ENCODE results near the gene CTNNA2. TPM values are rescaled to one million over a fixed set of nuclear protein-coding genes. Genes with fewer than 3 reads are reported as not detected.

Gene CTNNA2
- total and polyA plus RNA-seq, 9 of the 15 experiments (the other 6 are each of a cell fraction or from before 2014, with no cell fraction given): 0.03 to 0.40 (median 0.15) TPM

DNA sequence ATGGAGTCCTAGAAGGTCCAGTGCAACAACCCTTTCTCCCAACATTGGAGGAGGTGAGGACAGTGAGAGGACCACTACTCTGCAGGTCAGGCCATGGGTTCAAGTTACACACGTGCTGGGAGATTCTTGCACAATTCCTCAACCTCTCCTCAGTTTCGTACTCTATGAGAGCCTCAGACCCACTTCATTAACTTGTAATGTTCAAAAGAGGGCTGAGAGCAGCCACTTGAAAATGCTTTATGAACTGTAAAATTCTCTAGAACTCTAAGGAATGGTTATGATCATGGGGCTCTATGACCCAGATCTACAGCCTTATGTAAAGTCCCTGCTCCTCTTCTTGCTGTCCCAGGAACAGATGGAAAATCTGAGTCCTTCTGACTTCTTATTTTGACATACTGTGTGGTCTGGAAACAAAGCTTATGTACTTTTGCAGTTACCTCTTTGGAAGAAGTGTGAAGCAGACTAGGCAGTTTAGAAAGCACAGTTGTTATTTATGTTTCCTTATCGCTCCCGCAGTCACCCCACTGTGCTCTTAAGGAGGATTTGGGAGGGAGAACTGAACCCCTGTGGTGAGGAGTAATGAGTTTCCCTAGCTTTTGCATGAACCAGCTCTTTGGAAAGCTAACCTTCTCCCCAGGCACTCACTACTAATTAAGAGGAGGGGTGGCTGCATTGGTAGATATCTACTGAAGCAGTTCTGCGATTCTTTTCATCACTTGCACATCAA, 495.1 kb downstream of the CTNNA2 start (continued):
- TF ChIP-seq SFPQ (IDR thresholded peaks at IDR 0.05; ENCODE audit: low read depth, low read length) (no peak), RAD21 (CRISPR knock-in tag; conservative IDR thresholded peaks at IDR 0.05 in 1 of 2, IDR thresholded peaks at IDR 0.05 in 1 of 2) (no peak), TBP (optimal IDR thresholded peaks at IDR 0.05; ENCODE audit: low read depth, low read length) (no peak), PHB (CRISPR knock-in tag; IDR thresholded peaks at IDR 0.05) (no peak)
- TF ChIP-seq, protein P1, sequence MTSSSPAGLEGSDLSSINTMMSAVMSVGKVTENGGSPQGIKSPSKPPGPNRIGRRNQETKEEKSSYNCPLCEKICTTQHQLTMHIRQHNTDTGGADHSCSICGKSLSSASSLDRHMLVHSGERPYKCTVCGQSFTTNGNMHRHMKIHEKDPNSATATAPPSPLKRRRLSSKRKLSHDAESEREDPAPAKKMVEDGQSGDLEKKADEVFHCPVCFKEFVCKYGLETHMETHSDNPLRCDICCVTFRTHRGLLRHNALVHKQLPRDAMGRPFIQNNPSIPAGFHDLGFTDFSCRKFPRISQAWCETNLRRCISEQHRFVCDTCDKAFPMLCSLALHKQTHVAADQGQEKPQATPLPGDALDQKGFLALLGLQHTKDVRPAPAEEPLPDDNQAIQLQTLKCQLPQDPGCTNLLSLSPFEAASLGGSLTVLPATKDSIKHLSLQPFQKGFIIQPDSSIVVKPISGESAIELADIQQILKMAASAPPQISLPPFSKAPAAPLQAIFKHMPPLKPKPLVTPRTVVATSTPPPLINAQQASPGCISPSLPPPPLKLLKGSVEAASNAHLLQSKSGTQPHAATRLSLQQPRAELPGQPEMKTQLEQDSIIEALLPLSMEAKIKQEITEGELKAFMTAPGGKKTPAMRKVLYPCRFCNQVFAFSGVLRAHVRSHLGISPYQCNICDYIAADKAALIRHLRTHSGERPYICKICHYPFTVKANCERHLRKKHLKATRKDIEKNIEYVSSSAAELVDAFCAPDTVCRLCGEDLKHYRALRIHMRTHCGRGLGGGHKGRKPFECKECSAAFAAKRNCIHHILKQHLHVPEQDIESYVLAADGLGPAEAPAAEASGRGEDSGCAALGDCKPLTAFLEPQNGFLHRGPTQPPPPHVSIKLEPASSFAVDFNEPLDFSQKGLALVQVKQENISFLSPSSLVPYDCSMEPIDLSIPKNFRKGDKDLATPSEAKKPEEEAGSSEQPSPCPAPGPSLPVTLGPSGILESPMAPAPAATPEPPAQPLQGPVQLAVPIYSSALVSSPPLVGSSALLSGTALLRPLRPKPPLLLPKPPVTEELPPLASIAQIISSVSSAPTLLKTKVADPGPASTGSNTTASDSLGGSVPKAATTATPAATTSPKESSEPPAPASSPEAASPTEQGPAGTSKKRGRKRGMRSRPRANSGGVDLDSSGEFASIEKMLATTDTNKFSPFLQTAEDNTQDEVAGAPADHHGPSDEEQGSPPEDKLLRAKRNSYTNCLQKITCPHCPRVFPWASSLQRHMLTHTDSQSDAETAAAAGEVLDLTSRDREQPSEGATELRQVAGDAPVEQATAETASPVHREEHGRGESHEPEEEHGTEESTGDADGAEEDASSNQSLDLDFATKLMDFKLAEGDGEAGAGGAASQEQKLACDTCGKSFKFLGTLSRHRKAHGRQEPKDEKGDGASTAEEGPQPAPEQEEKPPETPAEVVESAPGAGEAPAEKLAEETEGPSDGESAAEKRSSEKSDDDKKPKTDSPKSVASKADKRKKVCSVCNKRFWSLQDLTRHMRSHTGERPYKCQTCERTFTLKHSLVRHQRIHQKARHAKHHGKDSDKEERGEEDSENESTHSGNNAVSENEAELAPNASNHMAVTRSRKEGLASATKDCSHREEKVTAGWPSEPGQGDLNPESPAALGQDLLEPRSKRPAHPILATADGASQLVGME (CRISPR knock-in tag; IDR thresholded peaks at IDR 0.05): no peak

Measured in K562 (cell line).